Stimulated activated CD4-positive, alpha-beta T cell treated with anti-CD3 and anti-CD28 coated beads, Interleukin-4, amount 100 ng/mL, for 4 hours (primary cell): Measurements from ENCODE around the gene DIS3.
A peak's percentile ranks its signal among the peaks of the same experiment; 100 is the strongest.
"Not testable (repeated sequence)": the region's sequence is repeated elsewhere in the genome, so short reads cannot be mapped to it uniquely, and the experiment has no call there.

Experiments
- DNase-seq, 2 experiments: peaks; one replicate each; pipeline ENCODE4 v3.0.0-alpha.2; 2020

Gene DIS3

GRCh38 chr13:72781451-72782439 is at the start of gene DIS3, which contains the start of gene PIBF1:
TSS of gene DIS3 (minus strand) at chr13:72781900. CDS start at chr13:72781832, 68 bp downstream.
TSS of gene PIBF1 (plus strand) at chr13:72782133. CDS start at chr13:72783470, 1,337 bp downstream.
- peak; percentile 92 to 95 for DNase-seq

DNA sequence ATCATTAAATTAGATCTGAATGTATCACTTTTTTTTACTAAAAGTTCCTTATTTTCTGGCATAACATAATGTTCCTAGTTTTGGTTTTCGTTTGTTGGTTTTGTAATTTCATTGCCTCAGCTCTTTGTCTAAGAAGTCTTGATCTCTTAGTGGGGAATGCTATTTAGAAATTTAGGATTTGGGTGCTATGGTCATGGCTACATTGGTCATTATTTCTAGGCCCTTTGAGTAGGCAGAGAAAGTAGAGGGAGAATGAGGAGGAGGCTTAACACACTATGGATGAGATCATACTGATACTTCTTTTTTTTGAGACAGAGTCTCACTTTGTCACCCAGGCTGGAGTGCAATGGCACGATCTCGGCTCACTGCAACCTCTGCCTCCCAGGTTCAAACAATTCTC is 42.0 kb upstream of the DIS3 start:
- no peak for DNase-seq

DNA sequence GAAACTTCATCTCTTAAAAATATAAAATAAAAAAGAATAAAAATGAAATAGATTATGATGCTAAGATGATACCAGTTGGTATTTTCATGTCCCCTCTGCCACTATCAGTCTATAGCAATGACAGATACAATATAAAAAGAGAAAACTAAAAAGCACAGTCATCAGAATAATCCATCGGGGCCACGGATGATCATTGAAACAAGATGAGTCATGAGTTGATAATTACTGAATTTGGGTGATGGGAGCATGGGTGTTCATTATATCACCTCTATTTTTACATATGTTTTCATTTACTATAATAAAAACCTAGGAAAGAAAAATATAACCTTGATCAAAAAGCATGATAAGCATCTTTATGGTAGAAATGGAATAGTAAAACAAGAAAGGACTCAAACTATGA is 41.4 kb upstream of the DIS3 start:
- DNase-seq = no peak

- no peak for DNase-seq
Measured at GRCh38 chr13:72820898-72821279, 39.2 kb upstream of the DIS3 start.

DNA sequence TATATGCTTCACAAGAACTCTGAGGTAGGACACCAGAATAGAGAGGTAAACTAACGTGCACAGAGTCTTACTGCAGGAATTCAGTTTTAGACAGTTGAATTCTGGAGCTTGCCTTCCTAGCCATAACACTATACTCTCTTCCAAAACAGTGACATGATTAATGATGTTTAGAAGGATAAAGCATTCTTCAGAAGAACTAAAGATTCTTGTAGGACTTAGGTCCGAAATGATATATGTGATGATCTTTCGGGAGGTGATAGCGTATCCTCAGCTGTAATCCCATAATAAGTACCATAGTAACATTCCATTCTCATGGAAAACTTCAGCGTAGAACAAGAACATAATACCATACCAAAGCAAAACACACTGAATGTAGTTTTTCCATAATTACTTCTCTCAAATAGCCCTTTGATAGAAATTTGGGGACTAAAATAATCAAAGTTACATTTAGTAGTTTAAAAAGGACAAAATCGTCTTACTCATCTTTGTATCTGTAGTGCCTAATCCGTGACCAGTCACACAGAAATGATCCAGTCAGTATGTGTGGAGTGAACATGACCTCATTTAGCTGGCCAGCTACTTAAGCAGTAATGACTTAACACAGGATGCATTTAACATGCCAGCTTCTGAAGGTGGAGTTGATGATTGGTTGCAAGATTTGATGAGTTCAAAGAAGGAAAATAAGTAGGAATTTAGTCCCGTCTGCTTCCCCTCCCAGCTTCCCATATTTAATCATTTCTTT is 38.6 kb upstream of the DIS3 start:
- DNase-seq = no peak

GRCh38 chr13:72808917-72809500 is 27.3 kb upstream of the DIS3 start:
- no peak for DNase-seq

DNA sequence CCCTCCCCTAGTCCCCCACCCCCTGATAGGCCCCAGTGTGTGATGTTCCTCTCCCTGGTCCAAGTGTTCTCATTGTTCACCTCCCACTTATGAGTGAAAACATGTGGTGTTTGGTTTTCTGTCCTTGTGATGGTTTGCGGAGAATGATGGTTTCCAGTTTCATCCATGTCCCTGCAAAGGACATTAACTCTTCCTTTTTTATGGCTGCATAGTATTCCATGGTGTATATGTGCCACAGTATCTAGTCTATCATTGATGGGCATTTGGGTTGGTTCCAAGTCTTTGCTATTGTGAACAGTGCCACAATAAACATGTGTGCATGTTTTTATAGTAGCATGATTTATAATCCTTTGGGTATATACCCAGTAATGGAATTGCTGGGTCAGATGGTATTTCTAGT is 24.8 kb upstream of the DIS3 start:
- not testable (repeated sequence) for DNase-seq

DNA sequence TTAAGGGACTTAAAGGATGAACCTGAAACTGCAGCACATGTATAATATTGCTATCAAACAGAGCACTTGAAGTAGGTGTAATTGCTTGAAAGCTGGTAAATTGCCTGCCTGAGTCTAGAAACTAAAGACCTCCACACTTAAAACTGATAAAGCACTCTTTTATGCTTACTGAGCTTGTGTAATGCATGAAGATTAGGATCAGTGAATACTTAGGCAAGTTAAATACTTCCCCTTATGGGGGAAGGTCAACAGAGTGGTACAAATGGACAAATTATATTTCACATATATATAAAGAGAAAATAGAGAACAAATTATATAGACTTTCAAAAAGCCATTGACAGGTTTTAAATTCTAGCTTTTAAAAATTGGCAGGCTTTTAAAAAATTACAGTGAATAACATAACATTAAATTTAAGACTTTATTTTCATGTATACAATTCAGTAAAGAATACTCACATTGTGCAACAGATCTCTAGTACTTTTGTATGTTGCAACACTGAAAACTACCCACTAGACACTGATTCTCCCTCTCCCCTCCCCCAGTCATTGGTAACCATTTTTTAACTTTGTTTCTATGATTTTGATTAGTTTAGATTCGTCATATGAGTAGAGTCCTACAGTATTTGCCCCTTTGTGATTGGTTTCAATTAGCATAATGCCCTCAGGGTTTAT is 24.1 kb upstream of the DIS3 start:
- no peak for DNase-seq

DNA sequence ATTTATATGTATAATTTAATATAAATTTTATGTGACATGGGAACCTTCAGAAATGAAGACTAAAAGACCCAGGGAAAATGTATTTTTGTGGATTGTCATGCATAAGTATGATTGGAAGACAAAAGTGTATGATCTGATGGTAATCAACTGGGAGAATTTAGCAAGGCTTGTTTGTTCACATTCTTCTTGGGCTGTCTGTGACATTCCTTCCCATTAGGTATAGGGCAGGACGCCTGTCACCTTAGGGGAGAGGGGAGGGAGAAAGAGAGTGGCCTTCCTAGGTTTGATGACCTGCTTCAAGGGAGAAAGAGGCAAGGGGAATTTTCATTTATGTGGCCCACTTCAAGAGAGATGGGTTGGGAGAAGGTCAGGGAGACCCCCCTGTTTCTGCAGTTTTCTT is 22.6 kb upstream of the DIS3 start:
- no peak for DNase-seq

DNA sequence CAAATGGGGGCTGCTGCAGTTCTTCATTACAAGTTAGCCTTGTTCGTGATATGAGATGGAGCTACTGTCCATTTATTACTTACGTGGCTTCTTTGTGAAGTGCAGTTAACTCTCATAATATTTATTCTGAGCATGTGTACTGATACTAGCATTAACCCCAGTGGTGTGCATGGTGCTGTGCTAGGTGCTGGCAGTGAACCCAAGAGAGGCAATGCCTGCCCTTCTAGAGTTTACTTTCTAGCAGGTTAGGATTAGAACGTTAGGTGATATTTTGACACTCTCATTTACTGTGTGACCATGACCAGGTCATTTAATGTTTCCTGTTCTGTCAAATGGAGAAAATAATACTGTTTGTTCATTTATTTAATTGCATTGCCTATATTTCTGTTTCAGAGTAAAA is 17.1 kb upstream of the DIS3 start:
- DNase-seq = no peak

GRCh38 chr13:72792640-72793039 is 10.9 kb upstream of the DIS3 start:
- no peak for DNase-seq

DNA sequence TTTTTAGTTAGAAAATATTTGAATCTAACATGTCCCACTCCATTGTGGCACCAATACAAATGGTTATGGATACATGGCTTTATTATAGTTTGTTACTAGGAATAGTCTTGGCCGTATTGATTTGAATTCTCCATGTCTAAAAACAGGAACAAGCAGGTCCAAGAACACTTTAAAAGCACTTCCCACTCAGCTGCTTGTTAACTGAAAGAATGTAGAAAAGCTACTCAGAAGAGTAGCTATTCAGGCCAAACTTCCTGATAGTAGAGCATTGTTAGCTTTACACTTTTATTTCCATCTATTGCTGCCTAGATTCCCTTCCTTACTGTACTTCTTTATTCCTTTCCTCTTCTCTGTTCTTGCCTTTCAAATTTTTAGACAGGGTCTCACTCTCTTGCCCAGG is 7.1 kb upstream of the DIS3 start:
- no peak for DNase-seq

GRCh38 chr13:72784679-72785078 is 3.0 kb upstream of the DIS3 start:
- not testable (repeated sequence) for DNase-seq

- DNase-seq = no peak
Measured at GRCh38 chr13:72782717-72783116, 1.0 kb upstream of the DIS3 start.

DNA sequence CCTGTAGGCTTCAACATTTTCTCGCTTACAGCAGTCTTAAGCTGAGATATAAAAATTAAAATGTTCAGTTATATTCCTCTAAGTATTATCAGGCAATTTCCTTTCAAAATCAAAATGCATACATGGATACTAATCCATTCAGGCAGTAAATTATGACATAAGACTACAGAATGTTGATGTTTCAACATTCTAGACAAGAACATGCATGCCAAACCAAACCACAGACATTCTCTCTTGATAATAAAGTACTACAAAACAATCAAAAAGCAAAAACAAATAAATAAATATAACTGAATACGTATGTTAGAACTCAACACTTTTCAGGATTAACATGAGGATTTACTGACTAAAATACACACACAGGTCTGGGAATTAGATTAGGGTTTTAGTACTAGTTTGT is 7.7 kb downstream of the DIS3 start:
- no peak for DNase-seq

GRCh38 chr13:72763411-72763810 is 18.3 kb downstream of the DIS3 start:
- no peak for DNase-seq

GRCh38 chr13:72760189-72760588 is 21.5 kb downstream of the DIS3 start:
- DNase-seq = no peak

- DNase-seq = no peak
Measured at GRCh38 chr13:72757792-72758535, 23.7 kb downstream of the DIS3 start.

DNA sequence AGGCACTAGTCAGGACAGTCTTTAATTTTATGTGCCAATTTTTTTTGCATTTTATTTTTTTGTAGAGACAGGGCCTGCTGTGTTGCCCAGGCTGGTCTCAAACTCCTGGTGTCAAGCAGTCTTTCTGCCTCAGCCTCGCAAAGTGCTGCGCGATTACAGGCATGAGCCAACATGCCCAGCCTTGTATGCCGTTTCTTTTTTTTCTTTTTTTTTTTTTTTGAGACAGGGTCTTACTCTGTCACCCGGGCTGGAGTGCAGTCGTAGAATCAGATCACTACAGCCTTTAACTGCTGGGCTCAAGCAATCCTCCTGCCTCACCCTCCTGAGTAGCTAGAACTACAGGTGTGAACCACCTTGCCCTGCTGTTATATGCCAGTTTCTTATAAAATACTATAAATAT is 27.6 kb downstream of the DIS3 start:
- DNase-seq = no peak

- no peak for DNase-seq
Measured at GRCh38 chr13:72751220-72751619, 30.5 kb downstream of the DIS3 start.

- DNase-seq = no peak
Measured at GRCh38 chr13:72745260-72745659, 36.4 kb downstream of the DIS3 start.

GRCh38 chr13:72740015-72740414 is 41.7 kb downstream of the DIS3 start:
- no peak for DNase-seq
